HL-60/S4 treated with retinoic acid at 250 ng/mL for 4 days and 3 days (cell line): ENCODE data around the gene BICD1.

ENCODE experiments used
- in situ Hi-C: fragments of 300-500 bp; cut with MboI; formaldehyde crosslinking; loops from 2 replicates; pipeline ENCODE4 v1.7.0; 2022; ENCODE audit warnings: low sequenced_read_pairs

Gene BICD1

GRCh38 chr12:32390572-32391219, 284.0 kb downstream of the BICD1 start:
- in situ Hi-C loops, result no loop called here

- in situ Hi-C loops, result no loop called here
Observed at GRCh38 chr12:32395026-32395425, 288.4 kb downstream of the BICD1 start.

GRCh38 chr12:32397696-32398095, 291.0 kb downstream of the BICD1 start:
- in situ Hi-C loops, result no loop called here

GRCh38 chr12:32398181-32398580, 291.5 kb downstream of the BICD1 start:
- in situ Hi-C loops, result no loop called here

GRCh38 chr12:32398816-32399369, 292.2 kb downstream of the BICD1 start:
- in situ Hi-C loops, result no loop called here

GRCh38 chr12:32399370-32400113, 292.9 kb downstream of the BICD1 start, which contains the start of gene FGD4:
FGD4 (plus strand) TSS chr12:32399558.
- in situ Hi-C loops, result no loop called here

GRCh38 chr12:32400114-32400672, 293.5 kb downstream of the BICD1 start:
- in situ Hi-C loops, result no loop called here

GRCh38 chr12:32400866-32401265, 294.2 kb downstream of the BICD1 start:
- in situ Hi-C loops, result no loop called here

GRCh38 chr12:32402170-32402569, 295.5 kb downstream of the BICD1 start:
- in situ Hi-C loops, result no loop called here

- in situ Hi-C loops, result no loop called here
Observed at GRCh38 chr12:32402946-32403345, 296.3 kb downstream of the BICD1 start.

GRCh38 chr12:32407795-32408194, 301.1 kb downstream of the BICD1 start:
- in situ Hi-C loops, result no loop called here

GRCh38 chr12:32413412-32413811, 306.8 kb downstream of the BICD1 start:
- in situ Hi-C loops, result no loop called here

- in situ Hi-C loops, result no loop called here
Observed at GRCh38 chr12:32418221-32418620, 311.6 kb downstream of the BICD1 start.

- in situ Hi-C loops, result no loop called here
Observed at GRCh38 chr12:32418903-32419519, 312.4 kb downstream of the BICD1 start.

GRCh38 chr12:32419520-32419960, 312.9 kb downstream of the BICD1 start:
- in situ Hi-C loops, result no loop called here

GRCh38 chr12:32420356-32420755, 313.7 kb downstream of the BICD1 start:
- in situ Hi-C loops, result no loop called here

GRCh38 chr12:32423559-32423958, 316.9 kb downstream of the BICD1 start:
- in situ Hi-C loops, result no loop called here

- in situ Hi-C loops, result no loop called here
Observed at GRCh38 chr12:32431025-32431424, 324.4 kb downstream of the BICD1 start.
